Epithelial cell of proximal tubule (primary cell): ENCODE data around the gene HDAC2. TPM values are rescaled to one million over a fixed set of nuclear protein-coding genes. Genes with fewer than 3 reads are reported as not detected.
"Not testable (repeated sequence)": the region's sequence is repeated elsewhere in the genome, so short reads cannot be mapped to it uniquely, and the experiment has no call there.

ENCODE experiments used
- DNase-seq: peaks from one replicate; pipeline ENCODE4 v3.0.0-alpha.2; 2011; ENCODE audit warnings: low read depth
- H3K4me3 ChIP-seq: 2 replicates; pipeline ENCODE4 v1.5.1; 2011; ENCODE audit warnings: low read depth, mild to moderate bottlenecking, low read length
- total RNA-seq: library from RNA; depleted of rRNA; stranded (reverse); fragments of >200 nt; gene quantifications from 2 replicates; pipeline ENCODE4 v1.2.3, GENCODE V29; 2015
- TF ChIP-seq, protein P1 (sequence below): conservative IDR thresholded peaks from 2 replicates; pipeline ENCODE4 v1.5.1; 2012; ENCODE audit warnings: low read depth, mild to moderate bottlenecking, low read length

Gene HDAC2
- total RNA-seq, 1 donor from 2014 or later = 95.5 TPM

DNA sequence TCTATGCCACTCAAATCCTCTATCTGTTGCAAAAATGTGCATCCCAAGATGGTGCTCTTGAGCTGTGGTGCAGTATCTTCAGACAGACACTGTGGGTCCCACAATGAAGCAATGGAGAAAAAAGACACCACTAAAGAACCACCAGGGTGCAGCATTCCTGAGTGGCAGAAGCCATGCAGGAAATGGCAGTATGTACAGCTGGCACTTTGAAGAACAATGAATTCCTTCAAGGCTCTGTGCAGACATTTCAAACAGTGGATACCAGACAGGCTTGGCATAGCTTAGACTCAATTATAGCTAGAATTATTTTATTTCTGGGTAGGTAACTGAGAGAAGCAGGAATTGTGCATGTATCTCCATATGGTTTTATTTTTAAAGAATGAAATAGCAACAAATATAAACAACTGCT lies 24.0 kb upstream of the HDAC2 start:
- TF ChIP-seq, protein P1, sequence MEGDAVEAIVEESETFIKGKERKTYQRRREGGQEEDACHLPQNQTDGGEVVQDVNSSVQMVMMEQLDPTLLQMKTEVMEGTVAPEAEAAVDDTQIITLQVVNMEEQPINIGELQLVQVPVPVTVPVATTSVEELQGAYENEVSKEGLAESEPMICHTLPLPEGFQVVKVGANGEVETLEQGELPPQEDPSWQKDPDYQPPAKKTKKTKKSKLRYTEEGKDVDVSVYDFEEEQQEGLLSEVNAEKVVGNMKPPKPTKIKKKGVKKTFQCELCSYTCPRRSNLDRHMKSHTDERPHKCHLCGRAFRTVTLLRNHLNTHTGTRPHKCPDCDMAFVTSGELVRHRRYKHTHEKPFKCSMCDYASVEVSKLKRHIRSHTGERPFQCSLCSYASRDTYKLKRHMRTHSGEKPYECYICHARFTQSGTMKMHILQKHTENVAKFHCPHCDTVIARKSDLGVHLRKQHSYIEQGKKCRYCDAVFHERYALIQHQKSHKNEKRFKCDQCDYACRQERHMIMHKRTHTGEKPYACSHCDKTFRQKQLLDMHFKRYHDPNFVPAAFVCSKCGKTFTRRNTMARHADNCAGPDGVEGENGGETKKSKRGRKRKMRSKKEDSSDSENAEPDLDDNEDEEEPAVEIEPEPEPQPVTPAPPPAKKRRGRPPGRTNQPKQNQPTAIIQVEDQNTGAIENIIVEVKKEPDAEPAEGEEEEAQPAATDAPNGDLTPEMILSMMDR = peak; percentile 92
- H3K4me3 ChIP-seq = no peak overlapping the region
- DNase-seq = peak; percentile 55

DNA sequence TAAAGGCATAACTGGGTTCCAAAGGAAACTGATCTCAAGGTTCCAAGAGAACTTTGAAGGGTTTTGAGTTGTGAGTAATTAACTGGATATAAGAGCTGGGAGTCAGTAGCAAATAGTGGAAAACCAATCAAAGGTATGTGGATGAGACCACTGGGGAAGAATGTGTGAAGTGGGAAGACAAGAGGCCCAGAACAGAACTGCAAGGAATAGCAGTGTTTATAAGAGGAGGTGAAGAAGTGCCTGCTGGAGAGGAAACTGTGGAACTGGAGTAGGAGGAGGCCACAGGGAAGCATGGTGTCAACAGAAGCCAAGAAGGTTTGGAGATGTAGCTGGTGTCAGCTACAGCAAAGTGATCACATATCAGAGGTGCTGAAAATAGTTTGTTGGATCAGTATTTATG lies 18.7 kb upstream of the HDAC2 start:
- no peak overlapping the region for H3K4me3 ChIP-seq
- TF ChIP-seq, protein P1 = no peak
- DNase-seq = no peak

DNA sequence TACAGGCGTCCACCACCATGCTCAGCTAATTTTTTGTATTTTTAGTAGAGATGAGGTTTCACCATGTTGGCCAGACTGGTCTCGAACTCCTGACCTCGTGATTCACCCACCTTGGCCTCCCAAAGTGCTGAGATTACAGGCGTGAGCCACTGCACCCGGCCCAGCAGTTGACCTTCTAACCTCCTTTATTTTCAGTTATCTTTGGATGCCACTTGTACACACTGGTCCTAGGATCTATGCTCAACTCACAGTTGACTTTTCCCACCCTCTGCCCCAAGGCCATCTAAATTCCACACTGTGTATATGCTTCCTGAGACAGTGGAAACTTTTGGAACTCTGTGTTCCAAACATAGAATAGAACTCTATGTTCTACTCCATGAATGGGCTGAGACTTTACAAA lies 11.7 kb upstream of the HDAC2 start:
- DNase-seq = not testable (repeated sequence)

DNA sequence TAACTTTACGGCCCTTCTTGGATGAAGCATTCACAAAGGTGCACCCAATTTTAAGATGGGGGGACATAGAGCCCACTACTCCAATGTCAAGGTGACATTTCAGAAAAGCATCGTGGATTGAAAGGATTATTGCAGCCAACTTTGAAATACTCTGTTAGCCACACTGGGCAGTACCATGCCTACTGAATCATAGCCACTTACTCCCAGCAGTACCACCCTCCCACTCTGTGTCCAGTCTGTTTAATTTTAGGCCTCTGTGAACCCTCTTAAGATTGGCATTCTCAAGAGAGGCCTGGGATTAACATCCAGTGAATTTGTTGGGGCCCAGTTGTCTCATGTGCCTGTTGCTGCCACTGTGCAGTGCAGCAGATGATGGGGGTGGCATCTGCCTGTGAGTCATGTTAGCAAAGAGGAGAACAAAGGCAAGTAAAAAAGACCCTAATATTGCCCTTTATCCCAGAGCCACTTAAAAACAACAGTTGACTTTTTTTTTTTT lies 11.2 kb upstream of the HDAC2 start:
- no peak overlapping the region for H3K4me3 ChIP-seq
- no peak for DNase-seq
- TF ChIP-seq, protein P1 = no peak

More for the DNA sequence above, 11.7 kb upstream of the HDAC2 start:
- not testable (repeated sequence) for H3K4me3 ChIP-seq

DNA sequence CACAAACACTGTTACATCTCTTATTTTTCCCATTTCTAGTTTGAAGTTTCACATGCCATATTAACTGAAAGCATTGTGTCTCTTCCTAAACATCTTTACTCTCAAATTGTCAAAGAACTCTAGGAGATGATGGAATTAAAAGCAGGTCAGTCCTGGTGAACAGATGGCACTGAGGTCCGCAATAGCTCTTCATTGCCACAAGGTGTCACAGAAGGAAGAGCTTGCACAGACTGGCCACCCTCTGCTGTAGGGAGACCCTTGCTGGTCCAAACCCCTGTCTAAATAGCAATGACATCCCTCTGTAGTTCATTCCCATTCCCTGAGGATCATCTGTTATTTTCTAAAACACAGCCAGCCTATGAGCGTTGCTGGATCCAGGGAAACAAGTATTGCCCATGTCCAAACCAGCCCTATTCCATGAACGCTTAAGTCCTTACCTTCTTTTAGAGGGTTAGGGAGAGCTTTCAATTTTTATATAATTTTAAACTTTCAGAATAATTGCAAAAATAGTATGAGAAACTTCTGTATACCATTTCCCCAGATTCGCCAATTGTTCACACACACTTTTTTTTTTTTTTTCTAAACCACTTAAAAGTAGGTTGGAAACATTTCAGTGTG lies 10.1 kb upstream of the HDAC2 start:
- TF ChIP-seq, protein P1 = peak; percentile 67
- DNase-seq = no peak
- H3K4me3 ChIP-seq = no peak overlapping the region

DNA sequence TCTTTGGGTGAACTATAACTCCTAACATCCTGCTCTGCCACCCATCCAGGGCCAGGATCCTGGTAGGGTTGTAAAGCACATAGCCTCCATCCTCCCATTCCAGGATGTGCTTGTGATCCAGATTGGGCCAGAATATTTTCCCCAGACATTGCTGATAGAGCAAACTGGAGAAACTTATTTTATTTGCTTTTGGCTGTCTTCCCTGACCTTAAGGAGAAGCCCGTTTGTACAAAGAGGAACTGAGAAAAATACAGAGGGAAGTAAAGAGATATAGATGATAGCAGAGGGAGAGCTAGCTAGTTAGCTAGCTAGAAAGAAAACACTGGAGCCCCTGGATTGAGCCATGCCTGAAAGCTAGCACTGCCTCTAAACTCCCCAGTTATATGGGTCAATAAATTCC lies 9.0 kb upstream of the HDAC2 start:
- DNase-seq = no peak
- H3K4me3 ChIP-seq = no peak overlapping the region
- TF ChIP-seq, protein P1 = no peak

DNA sequence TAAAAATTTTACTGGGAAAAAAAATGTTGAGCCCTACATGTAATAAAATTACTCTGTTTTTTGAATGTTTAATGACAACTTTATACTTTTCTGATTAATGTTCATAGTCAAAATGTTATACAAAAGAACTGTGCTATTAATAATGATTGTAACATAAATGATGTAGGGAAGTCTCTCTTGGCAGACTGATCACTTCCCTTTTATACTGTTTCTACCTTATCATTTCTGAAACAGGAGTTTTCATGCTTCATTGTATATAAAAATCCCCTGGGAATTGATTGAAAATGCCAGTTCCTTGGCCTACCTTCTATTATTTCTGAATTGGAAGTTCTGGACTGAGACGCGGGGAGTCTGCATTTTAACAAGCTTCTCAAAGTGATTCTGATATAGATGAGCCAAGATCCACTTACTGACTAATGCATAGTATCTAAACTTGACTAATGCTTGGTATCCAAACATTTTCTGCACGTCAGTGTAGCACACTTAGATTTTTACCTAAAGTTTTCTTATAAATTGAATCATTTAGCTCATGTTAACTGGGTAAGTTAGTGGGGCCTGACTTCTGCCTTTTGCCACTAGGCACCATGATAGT lies 7.2 kb upstream of the HDAC2 start:
- DNase-seq = no peak
- TF ChIP-seq, protein P1 = no peak
- H3K4me3 ChIP-seq = no peak overlapping the region
